Measurements from ENCODE around the gene NDUFB5.

DNA sequence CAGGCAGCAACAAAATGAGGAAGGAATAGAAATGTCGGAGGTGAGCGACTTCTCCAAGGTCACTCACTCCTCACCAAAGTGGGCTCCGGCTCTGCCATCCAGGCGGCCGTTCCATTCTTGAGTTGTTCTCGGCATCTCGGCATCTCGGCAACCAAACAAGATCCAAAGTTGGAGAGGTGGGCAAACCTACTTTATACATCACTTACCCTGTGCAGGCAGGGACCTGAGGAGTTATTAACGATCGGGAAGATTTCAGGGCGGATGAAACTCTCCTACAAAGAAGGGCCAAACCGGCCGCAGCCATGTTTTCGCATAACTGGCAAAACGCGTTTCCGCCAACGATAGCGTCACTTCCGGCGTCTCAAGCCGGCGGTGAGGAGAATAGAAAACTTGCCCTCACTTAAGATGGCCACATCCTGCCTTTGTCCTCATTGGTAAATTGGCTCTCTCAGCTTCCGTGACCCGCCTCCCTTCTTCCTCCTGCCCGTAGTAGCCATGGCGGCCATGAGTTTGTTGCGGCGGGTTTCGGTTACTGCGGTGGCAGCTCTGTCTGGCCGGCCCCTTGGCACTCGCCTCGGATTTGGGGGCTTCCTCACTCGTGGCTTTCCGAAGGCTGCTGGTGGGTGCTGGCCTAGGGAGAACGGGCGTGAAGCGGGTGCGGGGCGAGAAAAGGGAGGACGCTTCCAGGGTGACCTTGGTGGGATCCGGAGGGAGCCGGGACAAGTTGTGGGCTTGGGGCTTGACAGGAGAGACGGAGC is at the start of gene NDUFB5, which contains the start of gene MRPL47:
- TF ChIP-seq POLR2A (IDR thresholded peaks at IDR 0.05) = peak; percentile 74 to 78
- no peak for TF ChIP-seq CTCF (IDR thresholded peaks at IDR 0.05)

All from adrenal gland (tissue), 5 donors.